Stomach smooth muscle (tissue), 2 donors: ENCODE data around the gene MBD3L4.
"Not testable (repeated sequence)": the region's sequence is repeated elsewhere in the genome, so short reads cannot be mapped to it uniquely, and the experiment has no call there.

Experiments
- H3K27ac ChIP-seq: one replicate; pipeline ENCODE4 v1.7.0; 2013; ENCODE audit warnings: mild to moderate bottlenecking, low read length, inconsistent platforms
- H3K27me3 ChIP-seq, 2 donors: one replicate each; pipeline ENCODE4 v1.7.0; 2013; ENCODE audit warnings: low read length in 2 of 2; ENCODE audit not compliant: insufficient read depth in 2 of 2, control insufficient read depth in 1 of 2
- H3K36me3 ChIP-seq, 2 donors: one replicate each; pipeline ENCODE4 v1.7.0; 2013; ENCODE audit warnings: low read length in 2 of 2; ENCODE audit not compliant: control insufficient read depth in 2 of 2, insufficient read depth in 2 of 2
- H3K4me1 ChIP-seq: one replicate; pipeline ENCODE4 v1.7.0; 2013; ENCODE audit warnings: low read length; ENCODE audit not compliant: control insufficient read depth, insufficient read depth
- H3K4me3 ChIP-seq, 2 donors: one replicate each; pipeline ENCODE4 v1.7.0; 2013; ENCODE audit warnings: low read length in 2 of 2
- H3K9ac ChIP-seq, 2 donors: one replicate each; pipeline ENCODE4 v1.7.0; 2013; ENCODE audit warnings: low read length in 2 of 2, mild to moderate bottlenecking in 1 of 2
- H3K9me3 ChIP-seq, 2 donors: one replicate each; pipeline ENCODE4 v1.7.0; 2013; ENCODE audit warnings: low read length in 2 of 2; ENCODE audit not compliant: control insufficient read depth in 2 of 2
- donor health status: healthy.
- donor health status: Pancreatic carcinoma.

Gene MBD3L4

GRCh38 chr19:7040079-7040478, at the start of gene MBD3L4:
MBD3L4 (minus strand) TSS chr19:7040179; CDS start chr19:7040144, 35 bp downstream.
- not testable (repeated sequence) for H3K4me3 ChIP-seq, H3K36me3 ChIP-seq, H3K27ac ChIP-seq, H3K9me3 ChIP-seq, H3K4me1 ChIP-seq, H3K27me3 ChIP-seq, H3K9ac ChIP-seq

- Histone ChIP-seq H3K9me3 (peaks cover 17 to 46% of the 10 kb centered on the region in 2 donors), H3K4me1 (no peaks in the 10 kb centered on the region), H3K4me3 (no peak overlapping the region), H3K36me3 (peaks cover 17 to 18% of the 10 kb centered on the region in 2 donors), H3K9ac (no peak overlapping the region), H3K27me3 (no peaks in the 10 kb centered on the region), H3K27ac (no peak overlapping the region)
Observed at GRCh38 chr19:7088999-7089398, 49.0 kb upstream of the MBD3L4 start.

- Histone ChIP-seq H3K4me3 (peak overlapping the region in 1 of 2 donors; percentile 10), H3K27me3 (no peaks in the 10 kb centered on the region), H3K9me3 (peaks cover 47 to 69% of the 10 kb centered on the region in 2 donors), H3K9ac (no peak overlapping the region), H3K36me3 (peaks cover 62 to 67% of the 10 kb centered on the region in 2 donors), H3K4me1 (no peaks in the 10 kb centered on the region), H3K27ac (no peak overlapping the region)
Observed at GRCh38 chr19:7083076-7083956, 43.3 kb upstream of the MBD3L4 start.

GRCh38 chr19:7078008-7078407, 38.0 kb upstream of the MBD3L4 start:
- Histone ChIP-seq H3K36me3 (peaks cover 83 to 90% of the 10 kb centered on the region in 2 donors), H3K4me3 (no peak overlapping the region), H3K9me3 (peaks cover 34 to 60% of the 10 kb centered on the region in 2 donors)

DNA sequence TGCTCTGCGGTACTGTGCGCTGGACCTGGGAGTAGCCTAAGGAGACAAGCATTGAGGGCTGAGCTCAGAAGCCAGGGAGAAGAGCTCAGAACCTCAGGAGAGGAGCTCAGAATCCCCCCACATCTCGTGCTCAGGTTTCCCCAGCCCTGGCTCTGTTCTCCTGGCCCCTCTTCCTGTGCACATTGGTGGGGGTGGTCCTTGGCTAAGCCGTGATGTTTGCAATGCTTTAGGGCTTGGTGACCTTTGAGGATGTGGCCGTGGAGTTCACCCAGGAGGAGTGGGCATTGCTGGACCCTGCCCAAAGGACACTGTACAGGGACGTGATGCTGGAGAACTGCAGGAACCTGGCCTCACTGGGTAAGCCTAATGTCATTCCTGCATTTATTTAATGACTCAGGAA, 36.2 kb upstream of the MBD3L4 start:
- Histone ChIP-seq H3K27me3 (no peaks in the 10 kb centered on the region), H3K36me3 (peaks cover 76 to 81% of the 10 kb centered on the region in 2 donors), H3K4me3 (no peak overlapping the region), H3K9ac (no peak overlapping the region), H3K4me1 (no peaks in the 10 kb centered on the region), H3K27ac (no peak overlapping the region), H3K9me3 (peaks cover 22 to 44% of the 10 kb centered on the region in 2 donors)

More at GRCh38 chr19:7078008-7078407, 38.0 kb upstream of the MBD3L4 start:
- no peak overlapping the region for H3K27ac ChIP-seq
- H3K4me1 ChIP-seq = no peaks in the 10 kb centered on the region
- H3K9ac ChIP-seq = no peak overlapping the region
- H3K27me3 ChIP-seq = no peaks in the 10 kb centered on the region

DNA sequence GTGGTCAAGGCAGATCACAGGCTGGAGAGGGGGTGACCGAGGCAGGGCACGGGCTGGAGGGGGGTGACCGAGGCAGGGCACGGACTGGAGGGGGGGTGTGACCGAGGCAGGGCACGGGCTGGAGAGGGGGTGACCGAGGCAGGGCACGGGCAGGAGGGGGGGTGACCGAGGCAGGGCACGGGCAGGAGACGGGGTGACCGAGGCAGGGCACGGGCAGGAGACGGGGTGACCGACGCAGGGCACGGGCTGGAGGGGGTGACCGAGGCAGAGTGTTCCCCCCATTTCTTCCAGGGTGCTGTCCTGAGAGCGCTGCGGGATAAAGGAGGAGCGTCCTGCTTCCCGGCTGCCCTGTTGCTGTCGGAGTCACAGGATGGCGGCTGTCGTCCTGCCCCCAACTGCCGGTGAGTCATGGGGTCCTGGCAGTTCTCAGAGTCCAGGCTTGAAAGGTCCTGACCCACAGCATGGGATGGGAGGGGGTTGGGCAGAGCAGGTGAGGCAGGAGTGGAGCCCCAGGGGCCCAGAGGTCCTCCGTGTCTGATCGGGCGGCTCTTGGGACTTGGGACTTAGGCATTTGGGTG, 34.8 kb upstream of the MBD3L4 start:
- no peak overlapping the region for H3K4me3 ChIP-seq
- H3K4me1 ChIP-seq = peaks cover 6% of the 10 kb centered on the region
- H3K36me3 ChIP-seq = peaks cover 64 to 69% of the 10 kb centered on the region in 2 donors
- H3K9me3 ChIP-seq = peaks cover 11 to 31% of the 10 kb centered on the region in 2 donors
- no peak overlapping the region for H3K27ac ChIP-seq
- no peaks in the 10 kb centered on the region for H3K27me3 ChIP-seq
- no peak overlapping the region for H3K9ac ChIP-seq

DNA sequence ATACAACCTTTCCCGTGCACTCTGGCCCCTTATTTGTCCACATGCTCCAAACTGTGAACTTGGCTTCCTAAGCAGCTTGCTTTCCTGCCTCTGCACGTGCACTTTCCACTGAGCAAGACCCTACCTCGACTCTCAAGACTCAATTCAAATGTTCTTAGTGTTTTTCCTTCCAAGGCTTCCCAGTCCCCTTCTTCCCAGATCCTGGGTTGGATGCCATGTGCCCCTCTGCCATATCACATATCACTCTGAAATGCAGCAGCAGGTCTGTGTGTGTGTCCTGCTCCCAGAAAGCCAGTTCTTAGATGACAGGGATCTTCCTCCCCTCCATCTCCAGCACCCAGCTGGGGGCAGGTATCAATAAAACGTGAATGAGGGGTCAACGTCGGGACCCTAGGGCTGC, 32.6 kb upstream of the MBD3L4 start:
- H3K9me3 ChIP-seq = peaks cover 2 to 14% of the 10 kb centered on the region in 2 donors
- H3K4me3 ChIP-seq = no peak overlapping the region
- peaks cover 48 to 49% of the 10 kb centered on the region in 2 donors for H3K36me3 ChIP-seq
- H3K27ac ChIP-seq = no peak overlapping the region
- no peaks in the 10 kb centered on the region for H3K27me3 ChIP-seq
- peaks cover 13% of the 10 kb centered on the region for H3K4me1 ChIP-seq
- no peak overlapping the region for H3K9ac ChIP-seq

GRCh38 chr19:7069904-7070226, 29.9 kb upstream of the MBD3L4 start:
- no peaks in the 10 kb centered on the region for H3K27me3 ChIP-seq
- H3K27ac ChIP-seq = peak overlapping the region; percentile 53
- peaks cover 13% of the 10 kb centered on the region for H3K4me1 ChIP-seq
- H3K9me3 ChIP-seq = no peaks in the 10 kb centered on the region
- peak overlapping the region; percentile 83 to 95 for H3K9ac ChIP-seq
- peaks cover 23 to 24% of the 10 kb centered on the region in 2 donors for H3K36me3 ChIP-seq
- peak overlapping the region; percentile 98 to 99 for H3K4me3 ChIP-seq

GRCh38 chr19:7069042-7069903, 29.3 kb upstream of the MBD3L4 start, which contains the start of gene ZNF557:
ZNF557 (plus strand) TSS chr19:7069703; CDS start chr19:7075075, 5,372 bp downstream.
- H3K4me3 ChIP-seq = peak within 1 kb of the TSS; percentile 98 to 99
- H3K36me3 ChIP-seq = peaks cover 17 to 20% of the 10 kb centered on the region in 2 donors
- no peaks in the 10 kb centered on the region for H3K9me3 ChIP-seq
- no peaks in the 10 kb centered on the region for H3K27me3 ChIP-seq
- peak within 1 kb of the TSS; percentile 53 for H3K27ac ChIP-seq
- H3K9ac ChIP-seq = peak within 1 kb of the TSS; percentile 83 to 95
- peaks cover 13% of the 10 kb centered on the region for H3K4me1 ChIP-seq

GRCh38 chr19:7068599-7068998, 28.6 kb upstream of the MBD3L4 start:
- no peaks in the 10 kb centered on the region for H3K9me3 ChIP-seq
- peaks cover 13% of the 10 kb centered on the region for H3K4me1 ChIP-seq
- peak overlapping the region; percentile 53 to 68 for H3K4me3 ChIP-seq
- H3K27me3 ChIP-seq = no peaks in the 10 kb centered on the region
- H3K36me3 ChIP-seq = peaks cover 15 to 16% of the 10 kb centered on the region in 2 donors
- H3K9ac ChIP-seq = no peak overlapping the region
- H3K27ac ChIP-seq = no peak overlapping the region
